Measurements from ENCODE around the gene CD200R1L.

The CD200R1L gene

DNA sequence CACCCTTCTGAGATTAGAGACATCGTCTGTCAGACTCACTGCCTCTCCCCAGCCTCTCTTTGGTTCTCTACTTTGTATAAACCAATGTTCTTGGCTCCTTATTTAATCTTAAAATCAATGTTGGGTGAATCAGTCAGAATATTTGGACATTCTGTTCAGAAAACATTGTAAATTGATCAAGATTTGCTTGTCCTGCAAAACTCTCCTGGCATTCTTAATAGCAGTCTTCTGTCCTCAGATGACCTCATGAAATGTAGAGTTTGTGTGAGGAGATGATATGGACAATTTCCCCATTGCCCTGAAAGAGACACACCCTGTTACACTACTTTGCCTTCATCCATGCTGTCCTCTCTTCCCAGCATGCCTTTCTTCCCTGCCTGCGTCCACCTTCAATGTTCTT is 33.6 kb downstream of the CD200R1L start:
- ChIA-PET CTCF (interaction anchor here (1.2 to 2.7 kb wide), 4 partner anchors 78 to 171 kb away, joined by 3 to 18 read pairs (median 5); no protein-coding TSS in a partner anchor), POLR2A (no interaction called here)
- no peak overlapping the region for H3K27ac ChIP-seq (ENCODE audit: extremely low read depth, low read depth, low read length)
- H3K9me3 ChIP-seq (ENCODE audit: control insufficient read depth, insufficient read depth, low read depth, low read length) = no peaks in the 10 kb centered on the region
- H3K4me3 ChIP-seq (ENCODE audit: low read depth, low read length) = no peak overlapping the region
- no peaks in the 10 kb centered on the region for H3K4me1 ChIP-seq (ENCODE audit: control insufficient read depth, insufficient read depth, low read length)
- H3K36me3 ChIP-seq (ENCODE audit: control insufficient read depth in 2 of 2, insufficient read depth in 1 of 2, low read length in 2 of 2) = no peaks in the 10 kb centered on the region
- TF ChIP-seq ZFP3 (tag by site-specific recombination; IDR thresholded peaks at IDR 0.05; ENCODE audit: low read depth) (no peak), ZNF366 (tag by site-specific recombination; conservative IDR thresholded peaks at IDR 0.05) (no peak)

DNA sequence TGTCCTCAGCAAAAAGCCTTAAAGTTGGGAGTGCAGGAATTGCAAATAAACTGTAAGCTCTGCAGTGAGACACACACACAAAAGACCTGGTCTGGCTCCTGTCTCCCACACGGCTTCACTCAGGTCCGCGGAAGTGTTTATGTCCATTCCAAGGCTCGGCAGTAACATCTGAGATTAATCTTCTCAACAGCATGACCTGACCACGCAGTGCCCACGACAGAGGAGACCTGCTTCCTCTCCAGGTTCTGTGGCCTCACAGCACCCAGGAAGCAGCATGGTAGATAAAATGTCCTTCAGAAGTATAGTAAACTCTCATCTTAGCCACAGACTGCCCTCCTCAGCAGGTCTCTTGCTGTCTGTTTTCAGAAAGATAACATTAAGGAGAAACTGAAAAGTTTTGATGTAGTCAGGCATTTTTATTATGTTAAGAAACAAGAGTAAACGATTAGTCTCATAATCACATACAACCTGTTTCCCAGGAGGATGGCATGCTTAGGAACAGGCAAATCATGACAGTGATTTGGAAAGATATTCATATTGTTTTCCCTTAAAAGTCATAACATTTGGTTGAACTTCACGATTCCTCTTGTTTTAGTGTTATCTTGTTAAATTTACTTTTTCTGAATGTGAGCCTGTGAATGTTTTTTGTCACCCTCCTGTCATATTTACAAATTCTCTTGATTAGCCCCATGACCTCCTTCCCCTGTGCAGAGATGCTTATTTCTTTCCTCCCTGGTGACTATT is 34.6 kb downstream of the CD200R1L start:
- peak; percentile 38; the same call in 1 of the 2 replicates for TF ChIP-seq ZBTB20 (tag by site-specific recombination; IDR thresholded peaks at IDR 0.05)
- no peak for TF ChIP-seq ZSCAN23 (tag by site-specific recombination; IDR thresholded peaks at IDR 0.05)
- TF ChIP-seq ZBTB7A (tag by site-specific recombination; IDR thresholded peaks at IDR 0.05; ENCODE audit: low read depth) = no peak
- TF ChIP-seq, protein P1, sequence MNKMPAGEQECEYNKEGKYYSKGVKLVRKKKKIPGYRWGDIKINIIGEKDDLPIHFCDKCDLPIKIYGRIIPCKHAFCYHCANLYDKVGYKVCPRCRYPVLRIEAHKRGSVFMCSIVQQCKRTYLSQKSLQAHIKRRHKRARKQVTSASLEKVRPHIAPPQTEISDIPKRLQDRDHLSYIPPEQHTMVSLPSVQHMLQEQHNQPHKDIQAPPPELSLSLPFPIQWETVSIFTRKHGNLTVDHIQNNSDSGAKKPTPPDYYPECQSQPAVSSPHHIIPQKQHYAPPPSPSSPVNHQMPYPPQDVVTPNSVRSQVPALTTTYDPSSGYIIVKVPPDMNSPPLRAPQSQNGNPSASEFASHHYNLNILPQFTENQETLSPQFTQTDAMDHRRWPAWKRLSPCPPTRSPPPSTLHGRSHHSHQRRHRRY (tag by site-specific recombination; IDR thresholded peaks at IDR 0.05) = no peak
- H3K4me3 ChIP-seq (ENCODE audit: low read depth, low read length) = no peak overlapping the region
- no peaks in the 10 kb centered on the region for H3K9me3 ChIP-seq (ENCODE audit: control insufficient read depth, insufficient read depth, low read depth, low read length)
- CTCF ChIA-PET = interaction anchor here (1.6 kb wide), 1 partner anchor 77 kb away, joined by 5 read pairs; no protein-coding TSS in a partner anchor
- H3K36me3 ChIP-seq (ENCODE audit: control insufficient read depth in 2 of 2, insufficient read depth in 1 of 2, low read length in 2 of 2) = no peaks in the 10 kb centered on the region
- POLR2A ChIA-PET = no interaction called here
- no peak overlapping the region for H3K27ac ChIP-seq (ENCODE audit: extremely low read depth, low read depth, low read length)
- no peaks in the 10 kb centered on the region for H3K4me1 ChIP-seq (ENCODE audit: control insufficient read depth, insufficient read depth, low read length)

DNA sequence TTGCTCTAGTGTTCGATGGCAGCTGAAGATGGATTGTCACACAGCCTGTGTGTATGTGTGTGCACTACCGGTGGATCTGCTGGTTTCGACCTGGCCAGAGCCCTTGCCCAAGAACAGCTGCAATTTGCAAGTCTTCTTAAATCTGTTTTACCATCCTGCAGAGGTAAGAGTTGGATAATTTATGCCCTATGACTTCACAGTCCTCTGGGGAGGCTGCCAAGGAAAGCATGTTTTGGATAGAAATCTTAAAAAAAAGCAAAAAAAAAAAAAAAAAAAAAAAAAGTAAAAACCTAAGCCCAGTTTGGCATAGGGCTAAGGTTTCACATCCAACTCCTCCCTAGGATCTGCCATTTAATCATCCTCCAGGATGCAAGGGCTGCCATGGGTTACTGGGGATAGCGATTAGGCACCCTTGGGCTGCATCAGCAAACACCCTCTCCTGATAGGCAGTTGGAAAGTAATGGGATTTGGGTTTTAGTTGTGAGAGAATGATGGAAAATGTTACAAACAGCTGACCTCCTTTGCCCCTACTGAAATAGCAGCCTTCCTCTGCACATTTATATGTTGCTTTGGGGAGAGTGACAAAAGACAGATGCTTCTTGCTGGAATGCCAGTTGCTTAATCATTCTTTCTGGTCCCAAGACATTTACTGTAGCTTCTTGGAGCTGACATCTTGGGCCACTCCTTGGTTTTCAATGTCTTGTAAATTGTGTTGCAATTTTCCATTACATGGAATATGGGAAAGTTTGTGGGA is 35.4 kb downstream of the CD200R1L start:
- CTCF ChIA-PET = interaction anchor here (1.6 kb wide), 1 partner anchor 76 kb away, joined by 5 read pairs; no protein-coding TSS in a partner anchor
- H3K4me1 ChIP-seq (ENCODE audit: control insufficient read depth, insufficient read depth, low read length) = no peaks in the 10 kb centered on the region
- H3K27ac ChIP-seq (ENCODE audit: extremely low read depth, low read depth, low read length) = no peak overlapping the region
- POLR2A ChIA-PET = no interaction called here
- no peak overlapping the region for H3K4me3 ChIP-seq (ENCODE audit: low read depth, low read length)
- H3K9me3 ChIP-seq (ENCODE audit: control insufficient read depth, insufficient read depth, low read depth, low read length) = no peaks in the 10 kb centered on the region
- H3K36me3 ChIP-seq (ENCODE audit: control insufficient read depth in 2 of 2, insufficient read depth in 1 of 2, low read length in 2 of 2) = no peaks in the 10 kb centered on the region
- TF ChIP-seq ZNF555 (tag by site-specific recombination; conservative IDR thresholded peaks at IDR 0.05) = no peak
- TF ChIP-seq, protein P2, sequence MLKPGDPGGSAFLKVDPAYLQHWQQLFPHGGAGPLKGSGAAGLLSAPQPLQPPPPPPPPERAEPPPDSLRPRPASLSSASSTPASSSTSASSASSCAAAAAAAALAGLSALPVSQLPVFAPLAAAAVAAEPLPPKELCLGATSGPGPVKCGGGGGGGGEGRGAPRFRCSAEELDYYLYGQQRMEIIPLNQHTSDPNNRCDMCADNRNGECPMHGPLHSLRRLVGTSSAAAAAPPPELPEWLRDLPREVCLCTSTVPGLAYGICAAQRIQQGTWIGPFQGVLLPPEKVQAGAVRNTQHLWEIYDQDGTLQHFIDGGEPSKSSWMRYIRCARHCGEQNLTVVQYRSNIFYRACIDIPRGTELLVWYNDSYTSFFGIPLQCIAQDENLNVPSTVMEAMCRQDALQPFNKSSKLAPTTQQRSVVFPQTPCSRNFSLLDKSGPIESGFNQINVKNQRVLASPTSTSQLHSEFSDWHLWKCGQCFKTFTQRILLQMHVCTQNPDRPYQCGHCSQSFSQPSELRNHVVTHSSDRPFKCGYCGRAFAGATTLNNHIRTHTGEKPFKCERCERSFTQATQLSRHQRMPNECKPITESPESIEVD (tag by site-specific recombination; IDR thresholded peaks at IDR 0.05) = no peak
- TF ChIP-seq ZFP37 (tag by site-specific recombination; IDR thresholded peaks at IDR 0.05) = no peak
- no peak for TF ChIP-seq ZNF837 (tag by site-specific recombination; IDR thresholded peaks at IDR 0.05)
- no peak for TF ChIP-seq MYNN (tag by site-specific recombination; IDR thresholded peaks at IDR 0.05; ENCODE audit: borderline replicate concordance)
- TF ChIP-seq ZNF600 (tag by site-specific recombination; IDR thresholded peaks at IDR 0.05) = no peak
- no peak for TF ChIP-seq ZBTB7A (tag by site-specific recombination; IDR thresholded peaks at IDR 0.05; ENCODE audit: low read depth)
- TF ChIP-seq, protein P3, sequence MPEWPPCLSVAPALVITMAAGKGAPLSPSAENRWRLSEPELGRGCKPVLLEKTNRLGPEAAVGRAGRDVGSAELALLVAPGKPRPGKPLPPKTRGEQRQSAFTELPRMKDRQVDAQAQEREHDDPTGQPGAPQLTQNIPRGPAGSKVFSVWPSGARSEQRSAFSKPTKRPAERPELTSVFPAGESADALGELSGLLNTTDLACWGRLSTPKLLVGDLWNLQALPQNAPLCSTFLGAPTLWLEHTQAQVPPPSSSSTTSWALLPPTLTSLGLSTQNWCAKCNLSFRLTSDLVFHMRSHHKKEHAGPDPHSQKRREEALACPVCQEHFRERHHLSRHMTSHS (tag by site-specific recombination; IDR thresholded peaks at IDR 0.05) = no peak
- TF ChIP-seq ZNF423 (tag by site-specific recombination; IDR thresholded peaks at IDR 0.05) = no peak
- no peak for TF ChIP-seq SP2 (tag by site-specific recombination; IDR thresholded peaks at IDR 0.05)
- no peak for TF ChIP-seq ZNF48 (tag by site-specific recombination; IDR thresholded peaks at IDR 0.05)
- TF ChIP-seq ZNF146 (tag by site-specific recombination; IDR thresholded peaks at IDR 0.05) = no peak
- TF ChIP-seq ZBTB8A (tag by site-specific recombination; IDR thresholded peaks at IDR 0.05) = no peak
- TF ChIP-seq, protein P4, sequence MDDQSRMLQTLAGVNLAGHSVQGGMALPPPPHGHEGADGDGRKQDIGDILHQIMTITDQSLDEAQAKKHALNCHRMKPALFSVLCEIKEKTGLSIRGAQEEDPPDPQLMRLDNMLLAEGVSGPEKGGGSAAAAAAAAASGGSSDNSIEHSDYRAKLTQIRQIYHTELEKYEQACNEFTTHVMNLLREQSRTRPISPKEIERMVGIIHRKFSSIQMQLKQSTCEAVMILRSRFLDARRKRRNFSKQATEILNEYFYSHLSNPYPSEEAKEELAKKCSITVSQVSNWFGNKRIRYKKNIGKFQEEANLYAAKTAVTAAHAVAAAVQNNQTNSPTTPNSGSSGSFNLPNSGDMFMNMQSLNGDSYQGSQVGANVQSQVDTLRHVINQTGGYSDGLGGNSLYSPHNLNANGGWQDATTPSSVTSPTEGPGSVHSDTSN (CRISPR knock-in tag; IDR thresholded peaks at IDR 0.05) = no peak
